ENCODE measurements around the gene WDR33. TPM values are rescaled to one million over a fixed set of nuclear protein-coding genes. Genes with fewer than 3 reads are reported as not detected.

Gene WDR33
- total RNA-seq, 2 experiments from 2014 or later = 70.7 to 96.6 TPM

DNA sequence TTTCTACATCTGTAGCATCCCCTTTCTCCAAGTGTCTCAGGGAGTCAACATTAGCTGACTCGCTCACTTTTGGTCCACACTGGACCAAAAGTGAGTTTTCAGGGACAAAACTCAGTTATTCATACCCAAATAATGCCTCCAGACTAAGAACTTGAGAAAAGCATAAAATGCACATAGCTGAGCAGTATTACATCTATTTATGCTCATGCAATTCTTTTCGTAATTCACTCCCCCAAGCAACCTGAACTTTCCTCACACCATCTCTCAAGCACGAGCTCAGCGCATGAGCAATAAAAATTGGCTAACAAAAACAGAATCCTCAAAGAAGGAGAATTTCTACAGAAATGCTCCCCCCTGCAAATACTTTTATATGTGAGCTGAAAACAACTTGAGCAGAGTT lies 92.7 kb downstream of the WDR33 start:
- no peaks in the 10 kb centered on the region for H4K20me1 ChIP-seq (ENCODE audit: insufficient read depth, low read length)
- peaks cover 98% of the 10 kb centered on the region for H3K36me3 ChIP-seq (ENCODE audit: insufficient read depth, low read length)
- DNase-seq (ENCODE audit: low spot score) = no peak
- no peaks in the 10 kb centered on the region for H3K9me3 ChIP-seq (ENCODE audit: low read length)
- POLR2A ChIA-PET = interaction anchor here (0.7 kb wide), 1 partner anchor 48 kb away, joined by 3 read pairs; no protein-coding TSS in a partner anchor
- H3K4me2 ChIP-seq (ENCODE audit: low read length) = no peak overlapping the region
- no peaks in the 10 kb centered on the region for H3K79me2 ChIP-seq (ENCODE audit: insufficient read depth, low read depth, low read length)
- no peaks in the 10 kb centered on the region for H3K9me2 ChIP-seq (ENCODE audit: insufficient read depth, low read length)
- CTCF ChIA-PET (ENCODE audit: unreplicated experiment) = no interaction called here
- no TSS peak for BruUV-seq (replicated peaks)
- no peaks in the 10 kb centered on the region for H3K4me1 ChIP-seq (ENCODE audit: insufficient read depth, low read length, poor library complexity, severe bottlenecking)
- TF ChIP-seq, protein P1, sequence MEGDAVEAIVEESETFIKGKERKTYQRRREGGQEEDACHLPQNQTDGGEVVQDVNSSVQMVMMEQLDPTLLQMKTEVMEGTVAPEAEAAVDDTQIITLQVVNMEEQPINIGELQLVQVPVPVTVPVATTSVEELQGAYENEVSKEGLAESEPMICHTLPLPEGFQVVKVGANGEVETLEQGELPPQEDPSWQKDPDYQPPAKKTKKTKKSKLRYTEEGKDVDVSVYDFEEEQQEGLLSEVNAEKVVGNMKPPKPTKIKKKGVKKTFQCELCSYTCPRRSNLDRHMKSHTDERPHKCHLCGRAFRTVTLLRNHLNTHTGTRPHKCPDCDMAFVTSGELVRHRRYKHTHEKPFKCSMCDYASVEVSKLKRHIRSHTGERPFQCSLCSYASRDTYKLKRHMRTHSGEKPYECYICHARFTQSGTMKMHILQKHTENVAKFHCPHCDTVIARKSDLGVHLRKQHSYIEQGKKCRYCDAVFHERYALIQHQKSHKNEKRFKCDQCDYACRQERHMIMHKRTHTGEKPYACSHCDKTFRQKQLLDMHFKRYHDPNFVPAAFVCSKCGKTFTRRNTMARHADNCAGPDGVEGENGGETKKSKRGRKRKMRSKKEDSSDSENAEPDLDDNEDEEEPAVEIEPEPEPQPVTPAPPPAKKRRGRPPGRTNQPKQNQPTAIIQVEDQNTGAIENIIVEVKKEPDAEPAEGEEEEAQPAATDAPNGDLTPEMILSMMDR (conservative IDR thresholded peaks at IDR 0.05; ENCODE audit: low read length) = no peak
- TF ChIP-seq EZH2phosphoT487 (IDR thresholded peaks at IDR 0.05; ENCODE audit: borderline replicate concordance, low read depth, low read length) = no peak
- H3K4me3 ChIP-seq (ENCODE audit: low read depth, low read length, poor library complexity, severe bottlenecking) = no peak overlapping the region
- H3K27ac ChIP-seq (ENCODE audit: low read depth, low read length, poor library complexity, severe bottlenecking) = no peak overlapping the region
- H2AFZ ChIP-seq (ENCODE audit: low read length) = no peak overlapping the region
- intact Hi-C loops (cut with micrococcal nuclease; ENCODE audit: unreplicated experiment) = no loop called here

DNA sequence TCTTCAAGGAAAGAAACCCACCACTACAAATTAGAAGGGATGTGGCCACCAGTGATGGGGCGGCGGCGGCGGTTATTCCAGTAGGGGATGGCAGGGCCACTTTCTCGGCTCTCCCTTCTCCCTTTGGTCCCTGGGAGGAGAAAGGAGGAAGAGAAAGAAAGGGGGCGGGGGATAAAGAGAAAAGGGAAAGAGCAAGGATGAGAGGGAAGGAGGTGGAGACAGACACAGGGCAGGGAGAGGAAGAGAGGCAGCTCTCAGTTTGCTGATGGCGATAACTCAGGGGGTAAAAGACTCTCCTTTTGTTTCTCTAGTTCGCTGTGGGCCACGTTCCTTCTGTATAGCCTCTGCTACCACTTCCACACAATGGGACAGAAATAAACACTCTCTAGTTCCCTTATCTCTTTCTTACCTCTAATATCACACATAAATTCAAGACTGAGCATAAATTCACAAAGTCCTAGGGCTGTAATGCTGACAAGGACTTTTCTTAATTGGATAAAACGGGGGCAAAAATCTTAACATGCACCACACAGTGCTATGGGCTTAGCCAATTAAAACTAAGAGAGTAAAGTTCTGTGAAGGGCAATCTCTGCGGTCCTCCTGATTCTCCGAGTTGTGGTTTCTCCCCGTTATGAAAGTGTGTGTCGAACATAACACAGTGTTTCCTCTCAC lies 95.1 kb downstream of the WDR33 start:
- no peak for DNase-seq (ENCODE audit: low spot score)
- BruUV-seq (replicated peaks) = no TSS peak
- Histone ChIP-seq H3K36me3 (ENCODE audit: insufficient read depth, low read length) (peaks cover 82% of the 10 kb centered on the region), H4K20me1 (ENCODE audit: insufficient read depth, low read length) (no peaks in the 10 kb centered on the region), H3K9me2 (ENCODE audit: insufficient read depth, low read length) (no peaks in the 10 kb centered on the region), H3K4me2 (ENCODE audit: low read length) (no peak overlapping the region), H3K79me2 (ENCODE audit: insufficient read depth, low read depth, low read length) (no peaks in the 10 kb centered on the region), H2AFZ (ENCODE audit: low read length) (no peak overlapping the region), H3K27ac (ENCODE audit: low read depth, low read length, poor library complexity, severe bottlenecking) (no peak overlapping the region), H3K9me3 (ENCODE audit: low read length) (no peaks in the 10 kb centered on the region), H3K4me1 (ENCODE audit: insufficient read depth, low read length, poor library complexity, severe bottlenecking) (no peaks in the 10 kb centered on the region), H3K4me3 (ENCODE audit: low read depth, low read length, poor library complexity, severe bottlenecking) (no peak overlapping the region)
- no peak for TF ChIP-seq EZH2phosphoT487 (IDR thresholded peaks at IDR 0.05; ENCODE audit: borderline replicate concordance, low read depth, low read length)
- TF ChIP-seq, protein P1 (conservative IDR thresholded peaks at IDR 0.05; ENCODE audit: low read length) = no peak
- POLR2A ChIA-PET = no interaction called here
- CTCF ChIA-PET (ENCODE audit: unreplicated experiment) = no interaction called here
- intact Hi-C loops (cut with micrococcal nuclease; ENCODE audit: unreplicated experiment) = no loop called here

DNA sequence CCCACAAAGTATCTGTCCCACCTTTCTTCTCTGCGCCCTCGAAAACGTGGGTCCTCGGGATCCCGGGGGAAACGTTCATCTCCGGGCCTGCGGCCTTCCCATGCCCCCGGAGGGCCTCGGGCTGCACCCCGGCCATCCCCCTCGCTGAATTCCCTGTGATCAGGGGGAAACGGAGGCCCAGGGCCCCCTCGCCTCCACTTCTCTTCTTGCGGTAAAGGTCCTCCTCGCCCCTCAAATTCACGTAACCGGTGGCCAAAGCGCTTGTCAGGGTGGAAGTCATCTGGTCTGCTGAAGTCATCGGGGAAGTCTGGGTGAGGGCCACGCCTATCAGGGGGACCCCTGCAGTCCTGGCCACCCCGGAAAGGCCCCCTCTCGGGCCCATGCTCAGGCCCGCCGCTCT lies 97.4 kb downstream of the WDR33 start:
- TF ChIP-seq, protein P1 (conservative IDR thresholded peaks at IDR 0.05; ENCODE audit: low read length) = no peak
- TF ChIP-seq EZH2phosphoT487 (IDR thresholded peaks at IDR 0.05; ENCODE audit: borderline replicate concordance, low read depth, low read length) = no peak
- ChIA-PET POLR2A (interaction anchor here (0.8 kb wide), 1 partner anchor 9 kb away, joined by 3 read pairs; no protein-coding TSS in a partner anchor), CTCF (ENCODE audit: unreplicated experiment) (no interaction called here)
- DNase-seq (ENCODE audit: low spot score) = no peak
- no TSS peak for BruUV-seq (replicated peaks)
- H3K4me1 ChIP-seq (ENCODE audit: insufficient read depth, low read length, poor library complexity, severe bottlenecking) = no peaks in the 10 kb centered on the region
- H2AFZ ChIP-seq (ENCODE audit: low read length) = no peak overlapping the region
- intact Hi-C loops (cut with micrococcal nuclease; ENCODE audit: unreplicated experiment) = no loop called here
- no peaks in the 10 kb centered on the region for H3K9me3 ChIP-seq (ENCODE audit: low read length)
- H3K9me2 ChIP-seq (ENCODE audit: insufficient read depth, low read length) = no peaks in the 10 kb centered on the region
- H4K20me1 ChIP-seq (ENCODE audit: insufficient read depth, low read length) = no peaks in the 10 kb centered on the region
- no peak overlapping the region for H3K4me2 ChIP-seq (ENCODE audit: low read length)
- no peak overlapping the region for H3K27ac ChIP-seq (ENCODE audit: low read depth, low read length, poor library complexity, severe bottlenecking)
- H3K36me3 ChIP-seq (ENCODE audit: insufficient read depth, low read length) = peaks cover 82% of the 10 kb centered on the region
- no peaks in the 10 kb centered on the region for H3K79me2 ChIP-seq (ENCODE audit: insufficient read depth, low read depth, low read length)
- no peak overlapping the region for H3K4me3 ChIP-seq (ENCODE audit: low read depth, low read length, poor library complexity, severe bottlenecking)

All from OCI-LY7 (cell line).